GM19193 (cell line): ENCODE measurements around the gene FBXL19.

Source experiments
- POLR2A ChIP-seq: IDR thresholded peaks from 4 replicates; pipeline ENCODE4 v1.6.1; 2011; ENCODE audit not compliant: insufficient read depth, insufficient read length; ENCODE audit errors: extremely low read depth

Gene FBXL19

GRCh38 chr16:30893417-30893743 is 30.0 kb upstream of the FBXL19 start:
- TF ChIP-seq POLR2A = no peak

GRCh38 chr16:30893744-30894539 is 29.4 kb upstream of the FBXL19 start, which contains the start of gene BCL7C:
TSS of gene BCL7C (minus strand) at chr16:30894077. CDS start at chr16:30893944, 133 bp downstream.
- TF ChIP-seq POLR2A = peak; percentile 80

GRCh38 chr16:30894540-30895368 is 28.6 kb upstream of the FBXL19 start:
- no peak for TF ChIP-seq POLR2A

DNA sequence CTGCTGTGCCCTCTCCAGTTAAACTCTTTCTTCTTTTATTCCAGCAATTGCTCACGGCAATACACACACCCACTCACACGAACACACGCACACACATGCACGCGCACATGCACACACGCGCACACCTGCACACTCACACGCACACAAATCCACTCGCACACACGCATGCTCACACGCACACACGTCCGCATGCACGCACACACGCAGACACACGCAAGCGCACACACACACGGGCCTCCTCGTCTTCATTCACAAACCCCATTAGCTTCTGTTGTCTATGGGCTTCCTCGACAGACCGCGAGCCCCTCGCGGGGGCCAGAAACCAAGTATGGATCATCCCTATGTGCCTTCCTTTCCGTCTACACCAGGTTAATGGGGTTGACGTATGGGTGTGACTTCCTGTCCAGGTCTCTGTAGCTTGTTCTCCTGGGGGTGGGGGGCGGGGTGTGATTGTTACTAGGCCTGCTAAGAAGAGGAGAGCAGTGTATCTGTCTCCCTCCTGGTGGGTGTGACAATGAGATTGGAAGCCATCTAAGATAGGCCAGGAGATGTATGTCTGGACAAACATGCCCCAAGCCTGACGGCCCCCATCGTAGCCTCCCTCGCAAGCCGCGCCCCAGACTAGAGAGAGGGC is 27.6 kb upstream of the FBXL19 start:
- TF ChIP-seq POLR2A = no peak

GRCh38 chr16:30896261-30896888 is 27.0 kb upstream of the FBXL19 start, which contains the start of gene CTF1:
TSS of gene CTF1 (plus strand) at chr16:30896614. CDS start at chr16:30896644, 30 bp downstream.
- no peak for TF ChIP-seq POLR2A

- TF ChIP-seq POLR2A = no peak
Measured at GRCh38 chr16:30896889-30897733, 26.3 kb upstream of the FBXL19 start.

GRCh38 chr16:30899794-30900193 is 23.6 kb upstream of the FBXL19 start:
- TF ChIP-seq POLR2A = no peak

GRCh38 chr16:30900588-30900987 is 22.8 kb upstream of the FBXL19 start:
- TF ChIP-seq POLR2A = no peak

DNA sequence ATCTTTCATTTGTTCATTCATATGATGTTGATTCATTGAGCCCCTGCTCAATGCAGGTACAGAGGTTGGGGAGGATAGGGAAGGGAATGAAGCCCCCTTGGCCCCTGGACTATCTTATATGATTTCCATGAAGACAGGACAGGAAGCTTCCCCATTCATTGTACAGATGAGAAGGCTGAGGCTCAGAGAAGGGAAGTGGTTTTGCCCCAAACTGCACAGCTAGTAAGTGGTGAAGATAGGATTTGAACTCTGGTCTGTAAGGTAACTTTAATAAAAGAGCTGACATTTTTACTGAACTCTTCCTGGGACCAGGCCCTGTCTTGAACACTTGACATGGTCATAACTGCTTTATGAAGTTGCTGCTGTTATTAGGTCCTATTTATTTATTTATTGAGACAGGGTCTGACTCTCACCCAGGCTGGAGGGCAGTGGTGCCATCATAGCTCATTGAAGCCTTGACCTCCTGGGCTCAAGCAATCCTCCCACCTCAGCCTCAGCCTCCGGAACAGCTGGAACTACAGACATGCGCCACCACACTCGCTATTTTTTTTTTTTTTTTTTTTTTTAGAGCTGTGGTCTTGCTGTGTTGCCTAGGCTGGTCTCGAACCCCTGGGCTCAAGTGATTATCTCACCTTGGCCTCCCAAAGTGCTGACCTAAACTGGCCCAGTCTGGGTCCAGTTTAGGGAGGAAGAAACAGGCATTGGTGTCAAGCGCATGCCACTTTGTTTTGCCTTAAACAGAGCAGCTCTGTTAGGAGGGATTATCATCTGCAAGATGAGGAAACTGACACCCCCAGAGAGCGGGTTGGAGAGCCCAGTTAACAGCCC is 22.0 kb upstream of the FBXL19 start:
- TF ChIP-seq POLR2A = no peak

GRCh38 chr16:30902029-30902972 is 21.1 kb upstream of the FBXL19 start:
- peak; percentile 55 for TF ChIP-seq POLR2A

DNA sequence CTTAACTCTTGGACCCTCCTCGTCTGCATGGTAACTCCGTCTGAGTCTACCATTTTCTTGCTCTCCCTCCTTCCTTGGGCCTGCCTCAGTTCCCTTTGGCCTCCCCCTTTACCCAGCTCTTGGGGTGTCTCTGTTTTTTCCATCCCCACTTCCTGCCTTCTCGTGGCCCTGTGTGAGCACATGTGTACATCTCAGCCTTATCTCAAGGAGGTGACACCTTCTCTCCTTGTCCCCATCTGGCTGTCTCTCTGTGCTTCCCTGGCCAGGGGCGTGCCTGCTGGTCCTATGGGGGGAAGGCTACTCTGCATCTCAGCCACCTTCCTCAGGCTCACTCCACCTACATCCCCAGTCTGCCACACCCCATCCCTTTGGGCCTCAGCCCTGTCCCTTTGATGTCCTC is 20.4 kb upstream of the FBXL19 start:
- no peak for TF ChIP-seq POLR2A

- no peak for TF ChIP-seq POLR2A
Measured at GRCh38 chr16:30903596-30903995, 19.8 kb upstream of the FBXL19 start.
